CD4-positive, alpha-beta T cell treated with Interleukin-4 for 1 hour (primary cell): ENCODE measurements around the gene PLS1.
"Not testable (repeated sequence)": the region's sequence is repeated elsewhere in the genome, so short reads cannot be mapped to it uniquely, and the experiment has no call there.

ENCODE experiments used
- DNase-seq, 2 donors: peaks; one replicate each; pipeline ENCODE4 v3.0.0-alpha.2; 2020 to 2022

The PLS1 gene, protein sequence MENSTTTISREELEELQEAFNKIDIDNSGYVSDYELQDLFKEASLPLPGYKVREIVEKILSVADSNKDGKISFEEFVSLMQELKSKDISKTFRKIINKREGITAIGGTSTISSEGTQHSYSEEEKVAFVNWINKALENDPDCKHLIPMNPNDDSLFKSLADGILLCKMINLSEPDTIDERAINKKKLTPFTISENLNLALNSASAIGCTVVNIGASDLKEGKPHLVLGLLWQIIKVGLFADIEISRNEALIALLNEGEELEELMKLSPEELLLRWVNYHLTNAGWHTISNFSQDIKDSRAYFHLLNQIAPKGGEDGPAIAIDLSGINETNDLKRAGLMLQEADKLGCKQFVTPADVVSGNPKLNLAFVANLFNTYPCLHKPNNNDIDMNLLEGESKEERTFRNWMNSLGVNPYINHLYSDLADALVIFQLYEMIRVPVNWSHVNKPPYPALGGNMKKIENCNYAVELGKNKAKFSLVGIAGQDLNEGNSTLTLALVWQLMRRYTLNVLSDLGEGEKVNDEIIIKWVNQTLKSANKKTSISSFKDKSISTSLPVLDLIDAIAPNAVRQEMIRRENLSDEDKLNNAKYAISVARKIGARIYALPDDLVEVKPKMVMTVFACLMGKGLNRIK

GRCh38 chr3:142595951-142596725, at the start of gene PLS1:
Gene PLS1, plus strand, starts transcription at chr3:142596393. Its CDS starts 67,845 bp downstream, at chr3:142664238.
- peak; percentile 87 to 91 for DNase-seq

DNA sequence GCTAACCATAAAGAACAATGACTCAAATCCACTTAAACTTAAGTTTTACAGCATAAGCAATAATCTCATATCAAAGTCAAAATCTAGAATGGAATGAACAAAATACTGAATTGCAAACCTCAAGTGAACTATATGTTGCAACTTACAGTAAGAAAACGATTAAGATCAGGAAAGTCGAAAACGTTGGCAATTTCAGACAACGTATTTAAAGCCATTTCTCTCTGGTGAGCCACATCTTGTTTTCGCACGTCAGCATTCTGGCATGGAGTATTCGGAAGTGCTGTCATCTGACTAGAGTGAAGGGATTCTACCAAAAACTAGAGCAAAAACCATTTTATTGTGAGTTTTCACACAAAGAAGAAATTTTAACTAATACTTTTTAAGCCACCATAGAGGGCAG, 46.2 kb upstream of the PLS1 start:
- no peak for DNase-seq

GRCh38 chr3:142552579-142552978, 43.6 kb upstream of the PLS1 start:
- not testable (repeated sequence) for DNase-seq

GRCh38 chr3:142553741-142554140, 42.5 kb upstream of the PLS1 start:
- DNase-seq = no peak

GRCh38 chr3:142560118-142560517, 36.1 kb upstream of the PLS1 start:
- no peak for DNase-seq

DNA sequence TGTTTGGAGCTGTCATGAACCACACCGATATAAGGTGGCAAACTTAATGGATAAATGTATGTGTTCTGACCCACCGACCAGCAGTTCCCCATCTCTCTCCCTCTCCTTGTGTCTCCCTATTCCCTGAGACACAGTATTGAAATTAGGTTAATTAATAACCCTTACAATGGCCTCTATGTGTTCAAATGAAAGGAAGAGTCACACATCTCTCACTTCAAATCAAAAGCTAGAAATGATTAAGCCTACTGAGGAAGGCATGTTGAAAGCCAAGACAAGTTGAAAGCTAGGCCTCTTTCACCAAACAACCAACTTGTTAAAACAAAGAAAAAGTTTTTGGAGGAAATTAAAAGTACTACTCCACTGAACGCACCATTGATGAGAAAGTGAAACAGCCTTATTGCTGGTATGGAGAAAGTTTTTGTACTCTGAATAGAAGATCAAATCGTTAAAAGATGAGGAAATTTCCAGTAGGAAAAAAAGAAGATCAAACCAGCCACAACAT, 32.6 kb upstream of the PLS1 start:
- DNase-seq = no peak

DNA sequence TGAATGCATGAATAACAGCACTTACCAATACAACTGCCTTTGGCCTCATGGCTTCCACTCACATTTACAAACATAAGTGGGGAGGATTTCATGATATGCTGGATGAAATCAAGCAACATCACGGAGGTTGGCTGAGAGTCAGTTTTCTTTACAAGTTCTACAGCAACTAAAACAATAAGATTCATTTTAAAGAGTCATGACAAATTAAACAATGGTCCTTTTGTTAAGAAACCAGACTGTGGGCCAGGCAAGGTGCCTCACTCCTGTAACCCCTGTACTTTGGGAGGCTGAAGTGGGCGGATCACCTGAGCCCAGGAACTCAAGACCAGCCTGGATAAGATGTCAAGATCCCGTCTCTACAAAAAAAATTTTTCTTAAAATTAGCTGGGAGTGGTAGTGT, 30.1 kb upstream of the PLS1 start:
- DNase-seq = no peak

DNA sequence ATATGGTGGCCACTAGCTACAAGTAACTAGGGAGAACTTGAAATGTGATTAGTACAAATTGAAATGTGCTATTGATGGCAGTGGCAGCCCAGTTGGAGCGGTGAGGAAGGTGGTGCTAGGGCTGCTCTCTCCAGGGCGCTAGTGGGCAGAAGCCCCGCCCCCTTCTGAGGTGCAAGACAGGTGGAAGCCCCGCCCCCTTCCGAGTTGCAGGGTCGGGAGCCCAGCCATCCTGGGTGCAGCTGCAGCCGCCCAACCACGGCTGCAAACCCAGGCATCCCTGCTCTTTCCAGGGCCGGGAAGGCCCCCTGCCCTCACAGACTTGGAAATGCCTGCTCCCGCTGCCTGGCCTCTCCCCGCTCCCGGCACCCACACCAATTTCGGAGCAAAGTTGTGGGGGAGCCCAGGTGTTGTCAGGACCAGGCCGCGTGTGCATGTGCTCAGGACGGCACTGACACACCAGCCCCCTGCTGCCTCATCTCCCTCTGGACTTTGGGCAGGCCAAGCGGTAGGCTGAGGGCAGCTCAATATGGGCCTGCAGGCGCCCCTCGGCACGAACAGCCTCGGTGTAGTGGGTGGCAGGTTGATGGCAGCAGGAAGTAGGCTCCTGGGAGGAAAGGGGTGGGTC, 27.7 kb upstream of the PLS1 start:
- DNase-seq = no peak

DNA sequence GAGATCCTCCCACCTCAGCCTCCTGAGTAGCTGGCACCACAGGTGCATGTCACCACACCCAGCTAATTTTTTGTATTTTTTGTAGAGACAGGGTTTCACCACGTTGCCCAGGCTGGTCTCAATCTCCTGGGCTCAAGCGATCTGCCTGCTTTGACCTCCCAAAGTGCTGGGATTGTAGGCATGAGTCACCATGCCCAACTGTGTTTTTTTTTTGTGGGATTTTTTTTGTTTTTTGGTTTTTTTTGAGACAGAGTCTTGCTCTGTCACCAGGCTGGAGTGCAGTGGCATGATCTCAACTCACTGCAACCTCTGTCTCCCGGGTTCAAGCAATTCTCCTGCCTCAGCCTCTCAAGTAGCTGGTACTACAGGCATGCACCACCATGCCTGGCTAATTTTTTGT, 26.8 kb upstream of the PLS1 start:
- not testable (repeated sequence) for DNase-seq

DNA sequence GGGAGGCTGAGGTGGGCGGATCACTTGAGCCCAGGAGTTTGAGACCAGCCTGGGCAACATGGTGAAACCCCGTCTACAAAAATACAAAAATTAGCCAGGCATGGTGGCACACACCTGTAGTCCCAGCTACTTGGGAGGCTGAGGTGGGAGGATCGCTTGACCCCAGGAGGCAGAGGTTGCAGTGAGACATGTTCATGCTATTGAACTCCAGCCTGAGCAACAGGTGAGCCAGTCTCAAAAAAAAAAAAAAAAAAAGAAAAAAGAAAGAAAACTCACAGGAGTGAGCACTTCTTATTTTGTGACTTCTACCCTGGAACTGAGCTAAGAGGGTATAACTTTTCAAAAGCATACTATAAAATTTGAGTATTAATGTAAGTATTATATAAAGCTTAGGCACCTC, 22.0 kb upstream of the PLS1 start:
- DNase-seq = not testable (repeated sequence)

DNA sequence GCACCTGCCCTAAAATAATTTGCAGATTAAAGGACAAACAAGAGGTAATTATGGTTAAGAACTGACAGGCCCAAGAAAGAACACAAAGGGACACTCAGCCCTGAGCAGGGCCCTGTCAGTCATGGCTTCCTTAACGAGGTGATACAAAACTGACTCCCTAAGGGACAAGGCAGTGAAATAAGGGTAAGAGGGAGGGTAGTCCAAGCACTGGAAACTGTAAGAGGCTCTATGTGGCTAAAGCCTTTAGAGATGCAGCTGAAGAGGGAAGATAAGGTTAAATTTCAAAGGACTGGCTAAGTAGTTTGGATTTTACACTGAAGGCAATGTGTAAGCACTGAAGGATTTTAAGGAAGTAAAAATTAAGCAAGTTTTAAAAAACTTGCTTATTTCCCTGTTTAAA, 21.5 kb upstream of the PLS1 start:
- DNase-seq = no peak

DNA sequence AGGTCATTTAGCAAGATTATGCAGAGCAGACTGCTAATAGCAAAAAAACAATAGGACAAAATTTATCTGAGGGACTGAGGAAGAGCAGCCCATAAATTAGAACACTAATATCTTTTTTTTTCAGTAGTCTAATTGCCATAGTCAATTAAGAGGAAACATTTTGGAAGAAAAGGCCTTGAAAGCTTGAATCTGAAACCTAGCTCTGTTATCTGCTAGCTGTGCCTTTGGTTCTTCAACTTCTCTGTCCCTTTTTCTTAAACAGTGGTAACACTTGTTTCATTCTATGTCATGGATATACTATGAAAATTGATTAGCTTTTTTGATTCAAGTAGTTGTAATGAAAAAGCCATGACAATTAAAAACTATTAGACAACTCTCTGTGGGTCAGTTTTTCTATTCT, 19.4 kb upstream of the PLS1 start:
- DNase-seq = no peak

DNA sequence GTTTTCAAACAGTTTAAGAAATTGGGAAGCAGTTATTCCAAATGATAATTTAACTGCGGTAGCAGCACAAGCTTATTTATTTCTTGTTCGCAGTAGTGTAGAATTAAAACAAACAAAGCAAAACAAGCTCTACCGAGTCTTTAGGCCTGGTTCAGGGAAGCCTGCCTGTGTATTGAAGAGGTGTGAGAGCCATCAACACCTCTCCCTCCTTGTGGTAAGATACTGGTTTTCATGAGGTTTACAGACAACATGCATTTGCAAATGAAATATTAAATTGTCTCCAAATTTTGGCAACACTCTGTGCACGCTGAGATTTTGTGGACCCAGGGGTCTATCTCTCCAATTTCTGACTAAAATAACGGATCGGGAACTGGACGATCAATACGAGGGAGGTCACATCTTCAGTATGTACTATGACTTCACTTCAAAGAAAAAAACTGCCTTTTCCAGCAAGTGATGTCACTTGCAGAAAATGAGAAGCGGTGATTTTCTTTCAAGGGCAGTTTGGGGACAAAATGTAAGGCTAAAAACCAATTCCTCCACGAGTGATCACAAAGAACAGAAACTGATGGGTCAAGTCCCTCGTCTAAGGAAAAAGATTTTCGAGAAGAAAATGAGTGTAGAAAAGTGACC, 18.4 kb upstream of the PLS1 start:
- DNase-seq = peak in 1 of 2 donors; percentile 22

- DNase-seq = peak; percentile 96
Measured at GRCh38 chr3:142578329-142579223, 17.6 kb upstream of the PLS1 start, which contains the start of gene ATR. Gene ATR, minus strand, starts transcription at chr3:142578733. Its CDS starts 29 bp downstream, at chr3:142578704.

DNA sequence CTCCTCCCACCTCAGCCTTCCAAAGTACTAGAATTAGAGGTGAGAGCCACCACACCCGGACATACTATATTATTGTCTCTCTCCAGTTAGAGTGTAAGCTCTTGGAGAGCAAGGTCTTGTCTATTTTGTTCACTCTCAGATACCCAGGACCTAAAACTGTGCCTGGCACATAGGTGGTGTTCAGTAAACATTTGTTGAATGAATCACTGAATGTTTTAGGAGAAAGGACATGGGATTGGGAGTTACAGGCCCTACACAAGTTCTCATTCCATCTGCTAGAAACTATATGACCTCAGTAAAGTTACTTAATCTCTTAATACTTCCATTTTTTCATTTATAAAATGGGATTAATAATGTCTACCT, 16.2 kb upstream of the PLS1 start:
- DNase-seq = no peak

GRCh38 chr3:142581070-142581469, 15.1 kb upstream of the PLS1 start:
- not testable (repeated sequence) for DNase-seq

DNA sequence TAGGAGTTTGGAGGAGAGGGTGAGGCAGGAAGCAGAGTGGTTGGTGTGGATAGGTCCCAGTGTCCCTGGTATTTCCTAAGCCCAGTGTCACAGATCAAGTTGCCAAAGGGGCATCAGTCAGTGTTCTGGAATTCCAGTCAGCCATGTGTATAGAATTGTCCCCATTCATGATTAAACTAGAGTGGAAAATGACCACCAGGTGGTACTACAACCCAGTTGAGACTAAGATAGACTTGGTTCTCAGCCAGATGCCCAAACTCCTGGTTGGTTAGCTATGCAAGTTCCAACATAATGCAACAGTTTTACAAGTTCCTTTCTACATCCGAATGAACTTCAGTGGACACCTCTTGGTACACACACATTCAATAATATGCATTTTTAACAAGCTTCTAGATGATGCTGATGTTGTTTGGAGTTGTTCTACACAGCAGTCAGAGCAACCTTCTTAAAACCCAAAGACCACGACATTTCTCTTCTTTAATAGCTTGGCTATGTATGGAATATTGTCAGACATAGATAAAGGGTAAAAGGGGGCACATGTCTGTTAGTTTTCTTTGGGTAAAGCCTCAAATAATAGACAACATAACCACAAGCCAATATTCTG, 9.3 kb upstream of the PLS1 start:
- peak in 1 of 2 donors; percentile 63 for DNase-seq

DNA sequence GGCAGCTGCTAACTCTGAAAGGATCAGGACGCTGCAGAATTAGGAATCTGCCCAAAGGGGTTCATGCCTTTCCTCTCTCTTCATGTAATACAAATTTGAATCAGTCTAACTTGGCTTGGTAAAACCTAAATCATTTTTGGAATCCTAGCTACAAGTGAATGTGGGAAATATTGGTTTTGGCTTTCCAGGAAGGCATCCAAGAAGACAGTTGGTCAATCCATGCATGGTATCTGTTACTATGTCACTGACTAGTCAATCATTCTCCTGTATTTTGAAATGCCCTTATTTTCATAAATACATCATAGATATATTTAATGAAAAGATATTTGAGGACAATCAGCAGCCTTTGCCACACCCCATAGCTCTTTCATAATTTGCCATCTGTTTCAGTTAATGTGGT, 7.5 kb upstream of the PLS1 start:
- no peak for DNase-seq

- DNase-seq = not testable (repeated sequence)
Measured at GRCh38 chr3:142592268-142592667, 3.9 kb upstream of the PLS1 start.

- no peak for DNase-seq
Measured at GRCh38 chr3:142595141-142595540, 1.1 kb upstream of the PLS1 start.

- no peak for DNase-seq
Measured at GRCh38 chr3:142595581-142595950, 627 bp upstream of the PLS1 start.
